Activated T-helper 1 cell treated with anti-CD3 and anti-CD28 coated beads, Interleukin-12 subunit alpha, Interleukin-12 subunit beta, Interleukin-2, Interleukin-4 antibody, amounts not matched to agents 30 ng/mL and 10 ng/mL and 1 ng/mL, durations not matched to agents 14 hours and 24 hours and 36 hours (primary cell): ENCODE measurements around the gene PSMC3. TPM values are rescaled to one million over a fixed set of nuclear protein-coding genes. Genes with fewer than 3 reads are reported as not detected.

ENCODE experiments used
- DNase-seq: peaks from one replicate; pipeline ENCODE4 v3.0.0; 2021; ENCODE audit warnings: low spot score
- H3K27ac Mint-ChIP-seq: one replicate; pipeline ENCODE4 v1.8.0; 2021; ENCODE audit warnings: mild to moderate bottlenecking, mixed read lengths
- H3K27me3 Mint-ChIP-seq: one replicate; pipeline ENCODE4 v1.8.0; 2022; ENCODE audit warnings: mild to moderate bottlenecking, moderate library complexity, mixed read lengths; ENCODE audit not compliant: insufficient read depth
- H3K36me3 Mint-ChIP-seq: one replicate; pipeline ENCODE4 v1.8.0; 2021; ENCODE audit warnings: low read depth, mixed read lengths
- H3K4me1 Mint-ChIP-seq: one replicate; pipeline ENCODE4 v1.8.0; 2021; ENCODE audit warnings: low read depth, mixed read lengths
- H3K4me3 Mint-ChIP-seq: one replicate; pipeline ENCODE4 v1.8.0; 2021; ENCODE audit warnings: mild to moderate bottlenecking, moderate library complexity, mixed read lengths
- H3K9me3 Mint-ChIP-seq: one replicate; pipeline ENCODE4 v1.8.0; 2021; ENCODE audit warnings: mixed read lengths
- intact Hi-C: fragments of 100-400 bp; cut with micrococcal nuclease; formaldehyde crosslinking; loops from one replicate; pipeline ENCODE4 v1.15.1; 2024
- total RNA-seq: library from RNA; stranded (reverse); gene quantifications from 2 replicates; pipeline ENCODE4 v1.2.3, GENCODE V29; 2022

Gene PSMC3
- total RNA-seq, 1 donor from 2014 or later = 219 TPM

DNA sequence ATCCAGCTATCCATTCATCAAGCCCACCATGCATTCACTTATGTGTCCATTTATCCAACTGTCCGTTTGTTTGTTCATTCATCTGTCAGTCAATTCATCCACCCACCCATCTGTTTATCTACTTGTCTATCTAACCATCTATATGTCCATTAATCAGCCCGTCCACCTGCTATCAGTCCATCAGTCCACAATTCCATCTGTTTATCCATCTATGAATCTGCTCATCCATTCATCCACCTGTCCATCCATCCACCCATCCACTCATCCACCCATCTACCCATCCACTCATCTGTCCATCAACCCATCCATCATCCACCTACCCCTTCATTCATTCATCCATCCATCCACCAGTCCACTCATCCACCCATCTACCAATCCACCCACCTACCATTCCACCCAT, 46.9 kb downstream of the PSMC3 start:
- peaks cover 3% of the 10 kb centered on the region for H3K27me3 Mint-ChIP-seq
- H3K4me1 Mint-ChIP-seq = no peaks in the 10 kb centered on the region
- no peaks in the 10 kb centered on the region for H3K9me3 Mint-ChIP-seq
- no peaks in the 10 kb centered on the region for H3K36me3 Mint-ChIP-seq
- H3K4me3 Mint-ChIP-seq = no peak overlapping the region
- no peak for DNase-seq
- intact Hi-C loops = no loop called here
- H3K27ac Mint-ChIP-seq = no peak overlapping the region

DNA sequence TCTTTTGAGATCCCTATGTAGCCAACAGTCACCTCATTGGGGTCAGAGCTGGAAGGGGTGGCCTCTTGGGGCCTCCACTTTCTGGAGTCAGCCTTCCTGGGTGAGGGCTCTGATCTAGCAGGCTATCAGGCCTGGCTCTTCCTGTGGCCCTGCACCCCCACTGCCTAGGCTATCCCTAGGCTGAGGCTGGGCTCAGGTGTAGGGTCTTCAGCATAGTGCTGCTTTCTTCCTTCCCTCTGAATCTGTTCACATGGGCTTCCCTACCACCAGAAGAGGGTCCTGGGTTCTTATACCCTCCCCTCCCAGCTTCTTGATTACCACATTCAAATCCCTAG, 47.4 kb downstream of the PSMC3 start:
- no peak overlapping the region for H3K27ac Mint-ChIP-seq
- no peaks in the 10 kb centered on the region for H3K9me3 Mint-ChIP-seq
- H3K4me1 Mint-ChIP-seq = no peaks in the 10 kb centered on the region
- H3K27me3 Mint-ChIP-seq = peaks cover 3% of the 10 kb centered on the region
- H3K36me3 Mint-ChIP-seq = no peaks in the 10 kb centered on the region
- H3K4me3 Mint-ChIP-seq = no peak overlapping the region
- intact Hi-C loops = no loop called here
- no peak for DNase-seq

DNA sequence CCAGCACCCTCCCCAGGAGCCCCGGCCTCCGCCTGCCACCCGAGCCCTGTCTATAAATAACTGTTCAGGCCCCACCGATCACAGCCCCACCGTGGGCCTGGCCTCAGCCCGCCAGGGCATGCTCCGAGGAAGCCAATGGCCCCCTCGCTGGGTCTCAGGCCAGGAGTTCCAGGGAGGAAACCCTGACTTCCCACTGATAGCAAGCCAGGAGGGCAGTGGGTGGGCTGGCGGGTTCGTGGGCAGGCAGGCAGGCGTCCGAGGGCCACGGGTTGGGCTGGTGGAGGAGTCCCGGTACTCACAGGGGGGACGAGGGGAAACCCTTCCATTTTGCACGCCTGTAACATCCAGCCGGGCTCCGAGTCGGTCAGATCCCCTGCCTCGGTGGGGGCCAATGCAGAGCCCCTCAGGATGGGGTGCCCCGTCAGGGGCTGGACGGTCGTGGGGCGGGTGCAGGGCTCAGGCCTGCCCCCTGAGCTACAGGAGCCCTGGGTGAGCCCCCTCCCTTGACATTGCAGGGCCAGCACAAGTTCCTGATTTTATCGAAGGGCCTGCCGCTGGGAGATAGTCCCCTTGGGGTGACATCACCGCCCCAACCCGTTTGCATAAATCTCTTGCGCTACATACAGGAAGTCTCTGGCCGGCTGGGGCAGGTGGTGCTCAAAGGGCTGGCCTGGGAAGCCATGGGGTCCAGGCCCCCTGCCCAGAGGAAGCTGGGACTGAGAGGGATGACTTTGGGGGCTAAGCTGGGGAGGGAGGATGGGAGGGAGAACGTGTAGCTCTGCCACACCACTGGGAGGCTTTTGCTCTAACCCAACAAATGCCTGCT, 48.0 kb downstream of the PSMC3 start, which contains the start of gene SPI1:
SPI1 (minus strand) TSS at position 538 of the 826 bp plus-strand sequence; CDS start at position 344, 194 bp downstream.
- Mint-ChIP-seq H3K27me3 (peaks cover 3% of the 10 kb centered on the region), H3K9me3 (no peaks in the 10 kb centered on the region), H3K4me1 (no peaks in the 10 kb centered on the region), H3K36me3 (no peaks in the 10 kb centered on the region), H3K27ac (no peak within 1 kb of the TSS), H3K4me3 (no peak within 1 kb of the TSS)
- intact Hi-C loops = no loop called here
- DNase-seq = no peak

DNA sequence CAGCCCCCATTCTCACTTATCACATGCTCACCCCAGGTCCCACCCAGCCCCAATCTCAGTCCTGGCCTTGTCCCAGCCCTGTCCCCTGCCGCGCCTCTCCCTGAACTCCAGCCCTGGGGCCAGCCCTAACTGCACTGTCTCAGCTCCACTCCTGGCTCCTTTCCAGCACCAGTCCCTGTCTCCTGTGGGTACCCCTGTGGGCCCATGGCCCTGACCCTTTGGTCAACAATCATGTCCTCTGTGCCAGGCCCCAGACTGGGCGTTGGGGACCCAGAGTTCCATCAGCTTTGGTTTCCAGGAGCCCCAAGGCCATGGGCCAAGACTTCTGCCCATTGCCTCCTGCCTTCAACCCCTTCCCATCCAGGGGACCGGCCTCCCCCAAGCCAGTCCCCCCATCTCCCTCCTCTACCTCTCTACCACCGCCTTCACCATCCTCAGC, 48.6 kb downstream of the PSMC3 start:
- Mint-ChIP-seq H3K27ac (no peak overlapping the region), H3K27me3 (peaks cover 3% of the 10 kb centered on the region), H3K36me3 (no peaks in the 10 kb centered on the region), H3K4me1 (no peaks in the 10 kb centered on the region), H3K9me3 (no peaks in the 10 kb centered on the region), H3K4me3 (no peak overlapping the region)
- intact Hi-C loops = no loop called here
- no peak for DNase-seq

DNA sequence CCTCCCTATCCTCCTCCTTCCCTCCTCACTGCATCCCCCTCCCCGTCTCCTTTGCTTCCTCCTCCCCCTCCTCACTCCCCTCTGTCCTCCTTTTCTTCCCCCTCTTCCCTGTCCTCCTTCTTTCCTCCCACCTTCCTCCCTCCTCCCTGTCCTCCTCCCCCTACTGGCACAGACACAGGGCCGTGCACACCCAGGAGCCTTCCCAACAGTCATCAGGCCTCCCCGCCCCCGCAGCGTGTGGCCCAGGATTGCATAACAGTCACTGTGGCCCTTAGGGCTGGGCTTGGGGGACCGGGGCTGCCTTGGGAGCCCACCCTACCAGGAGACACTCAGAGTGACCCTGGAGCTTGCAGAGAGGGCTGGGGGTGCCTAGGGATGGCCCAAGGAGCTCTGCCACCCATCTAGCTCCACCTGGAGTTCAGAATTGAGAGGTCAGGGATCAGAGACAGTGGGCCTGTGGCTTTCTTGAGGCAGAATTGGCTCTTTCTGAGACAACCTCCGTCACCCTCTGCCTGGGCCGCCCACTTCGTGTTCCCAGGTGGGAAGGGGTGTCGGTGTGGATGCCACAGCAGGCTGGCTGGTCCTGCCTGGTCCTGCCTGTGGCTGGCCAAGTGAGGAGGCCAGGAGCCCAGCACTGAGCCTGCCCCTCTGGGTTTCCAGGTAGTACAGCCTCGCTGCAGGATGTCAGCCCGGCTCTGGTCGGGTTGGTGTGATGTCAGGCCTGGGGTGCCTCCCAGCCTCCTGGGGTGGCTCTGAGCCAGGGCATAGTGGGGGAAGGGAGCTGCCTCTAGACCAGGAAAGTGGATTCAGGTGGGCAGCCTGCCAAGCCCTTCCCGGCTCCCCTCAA, 49.5 kb downstream of the PSMC3 start:
- H3K9me3 Mint-ChIP-seq = no peaks in the 10 kb centered on the region
- H3K27ac Mint-ChIP-seq = no peak overlapping the region
- H3K4me1 Mint-ChIP-seq = no peaks in the 10 kb centered on the region
- DNase-seq = no peak
- intact Hi-C loops = no loop called here
- no peak overlapping the region for H3K4me3 Mint-ChIP-seq
- H3K27me3 Mint-ChIP-seq = peaks cover 3% of the 10 kb centered on the region
- no peaks in the 10 kb centered on the region for H3K36me3 Mint-ChIP-seq

DNA sequence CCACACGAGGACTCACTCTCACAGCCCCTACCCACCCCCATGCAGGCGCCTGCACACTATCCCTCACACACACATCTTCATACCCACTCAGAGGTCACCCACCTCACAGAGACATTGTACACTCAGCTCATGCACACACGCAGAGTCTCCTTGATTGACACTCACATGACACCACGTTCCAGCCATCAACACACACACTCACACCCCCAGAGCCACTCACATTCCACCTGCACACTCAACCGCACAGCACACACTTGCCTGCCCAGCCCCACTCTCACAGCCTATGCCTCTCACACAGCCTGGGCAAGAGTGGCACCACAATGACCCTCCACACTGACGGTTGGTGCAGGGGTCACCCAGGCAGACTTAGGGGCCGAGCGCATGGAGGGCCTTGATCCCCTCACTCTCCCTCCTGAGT, 50.1 kb downstream of the PSMC3 start:
- H3K27me3 Mint-ChIP-seq = peaks cover 3% of the 10 kb centered on the region
- no peak for DNase-seq
- peak overlapping the region; percentile 34 for H3K27ac Mint-ChIP-seq
- H3K9me3 Mint-ChIP-seq = no peaks in the 10 kb centered on the region
- H3K4me1 Mint-ChIP-seq = no peaks in the 10 kb centered on the region
- no peaks in the 10 kb centered on the region for H3K36me3 Mint-ChIP-seq
- intact Hi-C loops = no loop called here
- no peak overlapping the region for H3K4me3 Mint-ChIP-seq

DNA sequence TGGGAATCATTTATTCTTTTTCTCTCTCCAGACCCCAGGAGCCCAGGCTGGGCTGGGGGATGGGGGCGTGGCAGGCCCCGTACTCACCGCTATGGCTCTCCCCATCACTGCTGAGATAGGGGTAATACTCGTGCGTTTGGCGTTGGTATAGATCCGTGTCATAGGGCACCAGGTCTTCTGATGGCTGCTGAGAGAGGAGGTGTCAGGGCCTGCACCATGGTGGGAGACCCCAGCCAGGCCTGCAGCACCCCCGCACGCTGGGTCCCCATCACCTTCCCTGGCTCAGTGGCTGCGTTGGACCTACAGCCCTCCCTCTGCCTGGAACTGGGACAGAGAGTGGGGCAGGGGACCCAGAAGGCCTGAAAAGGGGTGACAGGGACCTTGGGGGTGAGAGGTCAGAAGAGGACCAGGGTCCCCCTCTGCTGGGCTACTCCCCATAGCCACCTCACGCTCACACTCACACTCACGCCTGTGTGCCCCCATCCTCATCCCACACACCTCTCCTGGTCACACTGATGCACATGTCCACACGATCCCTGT, 50.6 kb downstream of the PSMC3 start:
- H3K27me3 Mint-ChIP-seq = peaks cover 3% of the 10 kb centered on the region
- H3K4me3 Mint-ChIP-seq = no peak overlapping the region
- H3K9me3 Mint-ChIP-seq = no peaks in the 10 kb centered on the region
- no peaks in the 10 kb centered on the region for H3K36me3 Mint-ChIP-seq
- intact Hi-C loops = no loop called here
- no peak overlapping the region for H3K27ac Mint-ChIP-seq
- H3K4me1 Mint-ChIP-seq = no peaks in the 10 kb centered on the region
- no peak for DNase-seq

DNA sequence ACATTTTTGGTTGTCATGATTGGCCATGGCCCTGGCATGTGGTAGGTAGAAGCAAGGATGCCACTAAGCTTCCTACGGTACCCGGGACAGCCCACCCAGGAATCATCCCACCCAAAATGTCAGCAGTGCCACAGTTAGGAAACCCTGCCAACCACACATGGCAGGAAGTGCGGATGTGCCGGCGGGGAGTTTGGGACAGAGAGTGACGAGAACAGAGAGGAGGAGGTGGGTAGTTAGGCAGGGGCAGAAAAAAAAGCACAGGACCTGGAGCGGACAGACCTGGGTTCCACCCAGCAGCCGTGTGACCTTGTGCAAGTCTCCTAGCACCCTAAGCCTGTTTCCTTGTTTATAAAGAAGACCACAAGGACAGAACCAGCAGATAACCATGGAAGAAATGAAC, 51.2 kb downstream of the PSMC3 start:
- intact Hi-C loops = no loop called here
- H3K4me1 Mint-ChIP-seq = no peaks in the 10 kb centered on the region
- no peaks in the 10 kb centered on the region for H3K36me3 Mint-ChIP-seq
- no peak for DNase-seq
- no peak overlapping the region for H3K27ac Mint-ChIP-seq
- no peak overlapping the region for H3K4me3 Mint-ChIP-seq
- H3K27me3 Mint-ChIP-seq = peaks cover 3% of the 10 kb centered on the region
- H3K9me3 Mint-ChIP-seq = no peaks in the 10 kb centered on the region

DNA sequence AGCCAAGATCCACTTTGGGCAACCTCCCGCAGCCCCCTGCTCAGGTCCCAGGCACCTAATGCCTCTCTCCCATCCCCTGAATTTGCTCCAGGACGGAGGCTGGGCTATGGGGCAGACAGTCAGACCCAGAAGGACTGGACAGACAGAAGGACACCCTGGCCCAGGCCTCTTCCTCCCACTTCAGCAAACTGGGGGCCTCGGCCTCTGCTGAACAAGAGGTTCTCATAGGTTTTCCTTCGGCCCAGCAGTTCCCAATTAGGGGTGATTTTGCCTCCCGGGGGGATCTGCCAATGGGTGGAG, 51.6 kb downstream of the PSMC3 start:
- H3K27me3 Mint-ChIP-seq = peaks cover 3% of the 10 kb centered on the region
- H3K4me3 Mint-ChIP-seq = no peak overlapping the region
- peaks cover 3% of the 10 kb centered on the region for H3K4me1 Mint-ChIP-seq
- H3K36me3 Mint-ChIP-seq = no peaks in the 10 kb centered on the region
- H3K9me3 Mint-ChIP-seq = no peaks in the 10 kb centered on the region
- no peak for DNase-seq
- H3K27ac Mint-ChIP-seq = no peak overlapping the region
- intact Hi-C loops = loop anchor here (1.0 kb wide), 3 partner anchors 34 to 80 kb away; partner anchors contain the start of gene SLC39A13

DNA sequence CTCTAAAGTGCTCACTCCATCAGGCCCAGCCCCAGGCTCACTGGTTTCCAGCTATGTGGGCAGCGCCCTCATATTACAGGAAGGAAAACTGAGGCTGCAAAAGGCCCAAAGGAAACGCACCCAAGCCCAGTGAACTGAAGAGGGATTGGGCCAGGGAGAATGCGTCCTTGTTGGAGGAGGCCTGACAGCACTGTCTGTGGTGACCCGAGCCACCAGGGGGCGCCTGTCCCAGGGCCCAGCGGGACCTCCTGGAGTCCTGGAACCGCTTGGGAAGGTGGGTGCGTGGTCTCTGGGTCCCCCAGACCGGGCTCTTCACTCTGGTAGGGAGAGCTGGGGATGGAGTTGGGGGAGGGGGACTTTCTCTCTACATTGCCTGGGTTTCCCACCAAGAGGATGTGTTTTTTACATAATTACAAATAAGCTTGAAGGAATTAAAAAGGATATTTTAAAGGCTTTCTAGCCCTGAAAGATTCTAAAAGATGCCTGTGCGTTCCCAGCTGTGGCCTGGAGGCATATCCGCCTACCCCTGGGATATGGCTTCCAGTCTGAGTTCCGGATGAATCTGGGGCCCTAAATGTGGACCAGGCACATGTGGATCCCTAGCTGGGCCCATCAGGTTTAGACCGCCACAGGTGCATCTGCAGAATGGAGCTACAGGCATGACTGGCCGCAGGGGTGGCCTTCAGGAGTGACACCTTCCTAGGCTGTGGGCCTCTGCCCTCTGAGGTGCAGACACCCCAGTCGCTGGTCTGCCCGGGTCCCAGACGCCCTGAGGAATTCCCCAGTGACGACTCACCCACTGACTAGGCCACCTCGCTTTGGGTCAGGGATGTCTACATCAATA, 52.1 kb downstream of the PSMC3 start:
- H3K27ac Mint-ChIP-seq = no peak overlapping the region
- DNase-seq = peak; percentile 69
- H3K9me3 Mint-ChIP-seq = no peaks in the 10 kb centered on the region
- H3K27me3 Mint-ChIP-seq = peaks cover 3% of the 10 kb centered on the region
- peaks cover 9% of the 10 kb centered on the region for H3K4me1 Mint-ChIP-seq
- intact Hi-C loops = loop anchor here (1.0 kb wide), 3 partner anchors 34 to 80 kb away; partner anchors contain the start of gene SLC39A13
- no peaks in the 10 kb centered on the region for H3K36me3 Mint-ChIP-seq
- no peak overlapping the region for H3K4me3 Mint-ChIP-seq

DNA sequence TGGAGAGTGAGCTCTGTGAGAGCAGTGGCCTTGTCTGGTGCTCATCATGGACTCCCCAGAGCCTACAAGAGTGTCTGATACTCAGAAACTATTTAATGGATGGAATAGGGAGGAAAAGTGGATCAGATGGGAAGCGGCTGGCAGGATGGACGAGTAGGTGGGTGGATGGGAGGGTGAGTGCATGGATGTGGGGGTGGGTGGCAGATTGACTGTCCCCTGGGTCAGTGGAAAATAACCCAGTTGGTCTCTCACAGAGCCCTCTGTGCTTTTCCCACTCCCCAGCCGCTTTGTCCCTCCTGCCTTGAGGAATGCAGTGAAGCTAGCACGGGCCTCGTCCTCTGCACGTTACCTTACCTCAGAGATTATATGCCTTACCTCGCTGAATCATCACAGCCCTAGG, 53.8 kb downstream of the PSMC3 start:
- Mint-ChIP-seq H3K4me1 (peaks cover 9% of the 10 kb centered on the region), H3K4me3 (no peak overlapping the region), H3K27me3 (peaks cover 7% of the 10 kb centered on the region), H3K9me3 (no peaks in the 10 kb centered on the region), H3K27ac (no peak overlapping the region), H3K36me3 (no peaks in the 10 kb centered on the region)
- DNase-seq = no peak
- intact Hi-C loops = no loop called here

DNA sequence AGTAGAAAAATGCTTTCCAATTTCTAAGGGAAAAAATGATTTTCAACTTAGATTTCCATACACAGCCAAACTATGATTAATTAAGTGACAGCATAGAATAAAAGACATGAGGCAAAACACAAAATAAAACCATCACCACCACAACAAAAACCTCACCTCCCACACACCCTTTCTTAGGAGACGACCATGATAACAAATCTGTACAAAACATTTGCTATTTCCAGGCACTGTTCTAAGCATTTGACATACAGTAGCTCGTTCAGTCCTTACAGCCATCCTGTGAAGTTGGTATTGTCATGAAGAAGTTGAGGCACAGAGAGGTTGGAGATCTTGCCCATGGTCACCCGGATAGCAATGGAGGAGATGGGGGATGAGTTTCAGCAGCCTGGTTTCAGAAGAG, 56.6 kb downstream of the PSMC3 start:
- Mint-ChIP-seq H3K4me3 (no peak overlapping the region), H3K27me3 (peaks cover 8% of the 10 kb centered on the region), H3K27ac (peak overlapping the region; percentile 53)

More for the DNA sequence above, 56.6 kb downstream of the PSMC3 start:
- intact Hi-C loops = no loop called here
- peaks cover 9% of the 10 kb centered on the region for H3K4me1 Mint-ChIP-seq
- H3K9me3 Mint-ChIP-seq = no peaks in the 10 kb centered on the region
- no peaks in the 10 kb centered on the region for H3K36me3 Mint-ChIP-seq
- DNase-seq = no peak
